ENCODE data around the gene APOBEC3B.
A peak's percentile ranks its signal among the peaks of the same experiment; 100 is the strongest.
"Not testable (repeated sequence)": the region's sequence is repeated elsewhere in the genome, so short reads cannot be mapped to it uniquely, and the experiment has no call there.

The APOBEC3B gene

GRCh38 chr22:38967451-38968450, 14.4 kb upstream of the APOBEC3B start:
- peak; percentile 22 to 85 for DNase-seq

GRCh38 chr22:38968801-38969200, 13.3 kb upstream of the APOBEC3B start:
- no peak for DNase-seq

- DNase-seq, result no peak
These were observed 11.6 kb upstream of the APOBEC3B start for GRCh38 chr22:38970551-38970950.

- no peak for DNase-seq
These were observed 10.9 kb upstream of the APOBEC3B start for GRCh38 chr22:38971202-38971601.

GRCh38 chr22:38971791-38972190, 10.4 kb upstream of the APOBEC3B start:
- DNase-seq, result no peak

GRCh38 chr22:38972558-38972957, 9.6 kb upstream of the APOBEC3B start:
- DNase-seq, result no peak

- peak; percentile 57 to 60 for DNase-seq
These were observed 8.6 kb upstream of the APOBEC3B start for GRCh38 chr22:38973289-38974169.

GRCh38 chr22:38974170-38974825, 7.8 kb upstream of the APOBEC3B start:
- DNase-seq, result no peak

- no peak for DNase-seq
These were observed 7.3 kb upstream of the APOBEC3B start for GRCh38 chr22:38974826-38975175.

GRCh38 chr22:38977289-38977688, 4.9 kb upstream of the APOBEC3B start:
- not testable (repeated sequence) for DNase-seq

- DNase-seq, result not testable (repeated sequence)
These were observed 1.6 kb upstream of the APOBEC3B start for GRCh38 chr22:38980587-38980986.

GRCh38 chr22:38981005-38981991, 849 bp upstream of the APOBEC3B start:
- peak in 1 of 2 donors; percentile 6 for DNase-seq

- no peak for DNase-seq
These were observed 2.1 kb downstream of the APOBEC3B start for GRCh38 chr22:38984224-38984623.

GRCh38 chr22:38984784-38985757, 2.9 kb downstream of the APOBEC3B start:
- peak; percentile 84 to 90 for DNase-seq

GRCh38 chr22:38986629-38987028, 4.5 kb downstream of the APOBEC3B start:
- no peak for DNase-seq

GRCh38 chr22:38987171-38987895, 5.2 kb downstream of the APOBEC3B start:
- DNase-seq, result no peak

GRCh38 chr22:38989466-38989865, 7.3 kb downstream of the APOBEC3B start:
- peak in 1 of 2 donors; percentile 34 for DNase-seq

- DNase-seq, result not testable (repeated sequence)
These were observed 10.8 kb downstream of the APOBEC3B start for GRCh38 chr22:38992871-38993371.

- DNase-seq, result no peak
These were observed 14.0 kb downstream of the APOBEC3B start for GRCh38 chr22:38996105-38996504.
